Iris pigment epithelial cell (primary cell): ENCODE measurements around the gene MED15.
"Not testable (repeated sequence)": the region's sequence is repeated elsewhere in the genome, so short reads cannot be mapped to it uniquely, and the experiment has no call there.

Experiments used
- DNase-seq: peaks from one replicate; pipeline ENCODE4 v3.0.0-alpha.2; 2011; ENCODE audit warnings: low read depth

MED15 gene

GRCh38 chr22:20484948-20485683, 22.3 kb upstream of the MED15 start:
- no peak for DNase-seq

DNA sequence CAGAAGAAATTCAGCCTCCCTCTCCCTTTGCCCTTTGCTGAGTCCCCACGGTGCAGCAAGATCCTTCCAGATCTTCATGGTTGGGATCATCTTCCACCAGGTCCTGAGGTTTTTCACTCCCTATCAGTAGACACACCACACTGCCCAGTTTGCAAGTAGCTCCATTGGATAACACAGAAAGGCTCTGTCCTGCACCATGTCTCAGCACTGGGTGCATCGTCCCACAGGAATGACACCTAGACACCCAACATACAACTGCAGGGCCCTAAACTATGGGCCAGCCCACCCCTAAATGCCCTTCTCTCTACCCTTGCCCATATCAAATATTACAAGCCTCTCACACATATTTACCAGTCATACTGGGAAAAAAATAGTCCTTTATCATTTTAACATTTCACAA, 21.2 kb upstream of the MED15 start:
- DNase-seq = no peak

DNA sequence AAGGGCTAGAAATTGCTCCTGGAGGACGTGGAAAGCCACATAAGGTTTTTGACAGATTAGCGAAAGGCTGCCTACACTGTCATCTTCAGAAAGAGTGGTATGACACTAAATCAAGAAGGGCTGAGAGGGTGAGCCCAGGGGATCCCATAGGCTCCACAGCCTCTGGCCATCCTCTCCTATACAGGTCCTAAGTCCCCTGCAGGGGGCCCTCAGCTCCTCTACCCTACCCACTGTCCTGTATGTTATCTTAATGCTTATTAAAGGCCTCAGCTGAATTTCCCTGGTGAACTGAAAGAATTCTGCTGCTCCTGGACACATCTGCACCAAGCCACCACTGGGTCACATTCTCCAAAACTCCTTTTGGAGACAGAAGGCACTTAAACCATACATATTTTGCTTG, 19.7 kb upstream of the MED15 start:
- no peak for DNase-seq

- no peak for DNase-seq
Observed at GRCh38 chr22:20488946-20489345, 18.5 kb upstream of the MED15 start.

GRCh38 chr22:20490183-20490940, 17.0 kb upstream of the MED15 start:
- DNase-seq = no peak

DNA sequence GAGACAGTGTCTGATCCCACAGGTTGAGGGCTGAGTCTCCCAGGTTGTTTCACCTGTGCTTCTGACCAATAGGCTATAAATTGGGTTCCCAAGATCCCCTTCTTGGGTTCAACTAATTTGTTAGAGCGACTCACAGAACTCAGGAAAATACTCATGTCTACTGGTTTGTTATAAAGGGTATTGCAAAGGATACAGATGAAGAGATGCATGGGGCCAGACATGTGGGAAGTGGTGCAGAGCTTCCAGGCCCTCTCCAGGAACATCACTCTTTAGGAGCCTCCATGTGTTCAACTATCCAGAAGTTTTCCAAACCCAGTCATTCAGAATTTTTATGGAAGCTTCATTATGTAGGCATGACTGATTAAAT, 16.5 kb upstream of the MED15 start:
- DNase-seq = no peak

DNA sequence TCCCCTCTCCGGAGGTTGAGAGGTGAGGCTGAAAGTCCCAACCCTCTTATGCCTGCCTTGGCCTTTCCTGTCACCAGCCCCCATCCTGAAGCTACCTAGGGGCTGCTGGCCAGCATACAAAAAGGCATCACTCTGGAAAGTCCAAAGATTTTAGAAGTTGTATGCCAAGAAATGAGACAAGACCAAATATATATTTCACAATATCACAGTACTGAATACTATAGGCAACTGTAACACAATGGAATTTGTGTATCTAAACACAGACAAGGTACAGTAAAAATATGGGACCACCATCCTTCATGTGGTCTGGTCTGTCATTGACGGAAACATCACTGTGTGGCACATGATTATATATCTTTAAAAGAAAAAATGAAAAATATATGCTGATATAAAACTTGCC, 16.1 kb upstream of the MED15 start:
- DNase-seq = no peak

- peak; percentile 38 for DNase-seq
Observed at GRCh38 chr22:20494978-20495860, 12.2 kb upstream of the MED15 start, which contains the start of gene KLHL22. KLHL22 (minus strand) TSS chr22:20495795; CDS start chr22:20489211, 6,584 bp downstream.

DNA sequence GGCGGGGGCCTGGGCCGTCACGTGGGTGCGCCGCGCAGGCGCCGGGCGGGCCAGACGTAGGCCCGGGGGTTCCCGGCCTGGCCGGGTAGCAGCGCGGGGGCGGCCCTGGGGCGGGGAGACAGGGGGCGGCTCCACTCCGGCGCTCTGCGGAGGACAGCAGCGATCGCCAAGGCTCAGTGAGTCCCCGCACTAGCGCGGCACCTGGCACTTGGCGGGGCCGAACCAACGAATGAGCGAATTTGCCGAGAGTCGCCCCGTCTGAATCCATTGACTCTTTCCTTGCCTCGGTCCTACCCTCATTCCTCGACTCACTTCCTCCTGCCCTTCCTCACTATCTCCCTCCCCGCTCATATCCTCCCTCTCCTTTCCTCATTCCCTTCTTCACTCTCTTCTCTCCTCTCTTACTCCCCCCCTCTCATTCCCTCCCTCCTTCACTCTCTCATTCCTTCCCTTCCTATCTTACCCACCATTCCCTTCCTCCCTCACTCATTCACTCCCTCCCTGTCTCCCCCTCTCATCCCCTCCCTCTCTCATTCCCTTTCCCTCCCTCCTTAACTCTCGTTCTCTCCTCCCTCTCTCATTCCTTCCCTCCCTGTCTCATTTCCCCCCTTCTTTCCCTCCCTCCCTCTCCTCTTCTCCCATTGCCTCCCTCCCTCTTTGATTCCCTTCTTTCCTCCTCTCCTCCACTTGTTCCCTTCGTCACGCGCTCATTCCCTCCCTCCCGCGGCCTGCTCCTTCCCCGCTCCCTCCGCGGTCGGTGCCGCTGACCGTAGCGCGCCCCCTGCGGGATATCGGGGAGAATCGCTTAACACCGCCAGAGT, 11.3 kb upstream of the MED15 start:
- peak; percentile 94 for DNase-seq

DNA sequence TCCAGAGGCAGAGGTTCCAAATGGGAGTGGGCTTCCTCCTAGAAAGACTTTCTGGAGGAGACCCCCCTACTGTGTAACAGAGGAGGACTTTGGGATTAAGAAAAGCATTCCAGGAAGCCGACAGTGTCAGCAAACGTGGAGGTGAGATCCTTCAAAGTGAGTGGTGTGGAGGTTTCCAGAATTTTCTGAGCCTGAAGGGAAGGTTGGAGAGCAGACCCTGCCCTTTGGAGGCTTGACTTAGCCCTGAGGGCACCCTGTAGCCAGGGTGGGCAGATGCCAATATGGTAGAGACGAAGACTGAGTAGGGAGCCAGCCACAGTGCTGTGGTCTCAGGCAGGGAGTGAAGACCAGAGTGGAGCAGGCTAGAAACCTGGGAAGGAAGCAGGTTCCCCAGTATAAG, 10.0 kb upstream of the MED15 start:
- no peak for DNase-seq

- no peak for DNase-seq
Observed at GRCh38 chr22:20498913-20499312, 8.5 kb upstream of the MED15 start.

- no peak for DNase-seq
Observed at GRCh38 chr22:20499769-20500168, 7.6 kb upstream of the MED15 start.

- DNase-seq = no peak
Observed at GRCh38 chr22:20503816-20504215, 3.6 kb upstream of the MED15 start.

DNA sequence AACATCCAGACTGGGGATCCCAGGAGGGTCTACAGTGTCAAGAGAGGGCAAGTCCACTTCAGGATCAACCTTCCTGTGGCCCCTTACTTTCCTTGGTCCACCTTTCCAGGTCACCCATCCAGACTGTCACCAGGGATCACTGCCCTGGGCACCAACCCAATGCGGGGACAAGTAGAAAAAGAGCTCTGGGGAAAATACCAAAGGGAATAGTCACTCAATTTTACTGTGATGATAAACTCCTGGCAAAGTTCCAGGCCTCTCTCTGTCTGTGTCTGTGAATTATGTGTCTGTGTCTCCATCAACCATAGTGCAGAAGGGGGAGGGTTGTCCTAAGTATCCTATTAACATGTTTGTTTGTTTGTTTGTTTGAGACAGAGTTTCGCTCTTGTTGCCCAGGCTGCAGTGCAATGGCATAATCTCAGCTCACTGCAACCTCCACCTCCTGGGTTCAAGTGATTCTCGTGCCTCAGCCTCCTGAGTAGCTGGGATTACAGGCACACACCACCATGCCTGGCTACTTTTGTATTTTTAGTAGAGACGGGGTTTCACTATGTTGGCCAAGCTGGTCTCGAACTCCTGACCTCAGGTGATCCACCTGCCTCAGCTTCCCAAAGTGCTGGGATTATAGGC, 3.0 kb upstream of the MED15 start:
- DNase-seq = peak; percentile 76

- no peak for DNase-seq
Observed at GRCh38 chr22:20506543-20507252, 712 bp upstream of the MED15 start.

GRCh38 chr22:20508067-20508755, 801 bp downstream of the MED15 start:
- not testable (repeated sequence) for DNase-seq

DNA sequence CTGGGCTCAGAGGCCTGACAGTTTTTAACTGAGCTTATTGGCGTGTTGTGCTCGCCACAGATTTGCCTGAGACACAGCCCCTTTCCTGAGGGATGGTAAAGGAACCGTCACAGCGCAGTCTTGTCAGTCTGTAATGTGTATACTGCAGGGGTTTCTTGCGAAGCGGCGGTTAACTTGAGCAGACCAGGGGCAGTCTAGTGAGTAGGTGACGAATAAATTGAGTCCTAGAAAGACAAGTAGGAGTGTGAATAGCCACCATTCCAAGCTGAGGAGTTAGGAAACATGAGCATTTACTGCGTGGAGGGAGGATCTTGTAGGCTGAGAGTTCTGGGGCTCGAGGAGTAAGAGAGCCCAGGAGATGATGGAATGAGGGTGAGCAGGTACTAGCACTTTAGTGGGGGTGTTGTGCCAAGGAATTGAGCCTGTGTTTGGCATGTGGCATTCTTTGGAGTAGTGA, 1.4 kb downstream of the MED15 start:
- DNase-seq = no peak

DNA sequence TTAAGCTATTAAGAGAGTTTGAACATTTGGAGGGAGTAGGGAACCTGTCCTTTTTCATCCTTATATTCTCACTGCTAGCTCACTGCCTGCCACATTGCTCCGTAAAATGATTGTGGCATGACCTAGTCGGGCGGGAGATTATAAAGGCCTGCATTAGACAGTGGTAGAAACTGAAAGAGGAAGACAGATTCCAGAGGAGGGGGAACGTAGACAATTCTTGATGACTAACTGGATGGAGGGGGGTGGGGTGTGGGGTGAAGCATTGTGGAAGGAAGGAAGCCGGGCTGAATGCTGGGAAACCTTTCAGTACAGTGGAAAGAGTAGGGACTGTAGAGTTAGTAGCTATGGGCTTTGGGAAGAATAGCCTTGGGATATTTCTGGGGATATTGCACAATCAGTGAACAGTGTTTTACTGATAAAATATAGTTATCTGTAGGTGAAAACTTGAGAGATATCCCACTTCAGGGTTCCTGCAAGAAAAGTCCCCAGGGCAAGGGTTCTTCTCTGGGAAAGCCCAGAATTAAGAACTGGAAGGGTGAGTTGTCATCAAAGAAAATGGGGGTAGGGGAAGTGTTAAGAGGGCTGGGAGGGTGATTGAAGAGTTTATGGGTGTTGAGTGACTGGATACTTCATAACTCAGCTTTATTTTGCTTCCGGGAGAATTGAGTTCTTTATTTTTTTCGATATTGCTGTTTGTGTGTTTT, 2.1 kb downstream of the MED15 start:
- peak; percentile 96 for DNase-seq
